GM18873 (cell line): ENCODE measurements around the gene GTF3C2.
A peak's percentile ranks its signal among the peaks of the same experiment; 100 is the strongest.

Experiments used
- ATAC-seq: cut with Tn5 transposase; IDR thresholded peaks from one replicate; pipeline ENCODE4 v1.9.1; 2021; ENCODE audit warnings: mild to moderate bottlenecking, moderate library complexity, moderate number of reproducible peaks; ENCODE audit not compliant: unreplicated experiment, low FRiP score

GTF3C2 gene

GRCh38 chr2:27356382-27357181 is at the start of gene GTF3C2:
GTF3C2 (minus strand) TSS chr2:27356764; CDS start chr2:27343554, 13,210 bp downstream.
- peak; percentile 69 for ATAC-seq

- no peak for ATAC-seq
Measured at GRCh38 chr2:27400348-27401135, 44.0 kb upstream of the GTF3C2 start.

GRCh38 chr2:27398962-27399361 is 42.4 kb upstream of the GTF3C2 start:
- ATAC-seq = no peak

- ATAC-seq = no peak
Measured at GRCh38 chr2:27393225-27393624, 36.7 kb upstream of the GTF3C2 start.

GRCh38 chr2:27390822-27391679 is 34.5 kb upstream of the GTF3C2 start:
- ATAC-seq = no peak

- no peak for ATAC-seq
Measured at GRCh38 chr2:27381577-27382181, 25.1 kb upstream of the GTF3C2 start.

- peak; percentile 60 for ATAC-seq
Measured at GRCh38 chr2:27380626-27381545, 24.3 kb upstream of the GTF3C2 start, which contains the start of gene ZNF513. ZNF513 (minus strand) TSS chr2:27380734; CDS start chr2:27380526, 208 bp downstream.

GRCh38 chr2:27379836-27380625 is 23.5 kb upstream of the GTF3C2 start:
- ATAC-seq = peak; percentile 10

- no peak for ATAC-seq
Measured at GRCh38 chr2:27379383-27379835, 22.8 kb upstream of the GTF3C2 start.

GRCh38 chr2:27378809-27379290 is 22.3 kb upstream of the GTF3C2 start:
- ATAC-seq = no peak

- no peak for ATAC-seq
Measured at GRCh38 chr2:27378096-27378808, 21.7 kb upstream of the GTF3C2 start.

- ATAC-seq = no peak
Measured at GRCh38 chr2:27377618-27378095, 21.1 kb upstream of the GTF3C2 start.

GRCh38 chr2:27376866-27377617 is 20.5 kb upstream of the GTF3C2 start:
- ATAC-seq = no peak

- no peak for ATAC-seq
Measured at GRCh38 chr2:27376151-27376865, 19.7 kb upstream of the GTF3C2 start.

- ATAC-seq = no peak
Measured at GRCh38 chr2:27375513-27376099, 19.0 kb upstream of the GTF3C2 start.

GRCh38 chr2:27373567-27373966 is 17.0 kb upstream of the GTF3C2 start:
- ATAC-seq = no peak
